GM19240 (cell line): ENCODE data around the gene PDZD2.
"Not testable (repeated sequence)": the region's sequence is repeated elsewhere in the genome, so short reads cannot be mapped to it uniquely, and the experiment has no call there.

Experiments
- DNase-seq: peaks from one replicate; pipeline ENCODE4 v3.0.0; 2011; ENCODE audit warnings: low spot score; ENCODE audit not compliant: insufficient read length

Gene PDZD2

DNA sequence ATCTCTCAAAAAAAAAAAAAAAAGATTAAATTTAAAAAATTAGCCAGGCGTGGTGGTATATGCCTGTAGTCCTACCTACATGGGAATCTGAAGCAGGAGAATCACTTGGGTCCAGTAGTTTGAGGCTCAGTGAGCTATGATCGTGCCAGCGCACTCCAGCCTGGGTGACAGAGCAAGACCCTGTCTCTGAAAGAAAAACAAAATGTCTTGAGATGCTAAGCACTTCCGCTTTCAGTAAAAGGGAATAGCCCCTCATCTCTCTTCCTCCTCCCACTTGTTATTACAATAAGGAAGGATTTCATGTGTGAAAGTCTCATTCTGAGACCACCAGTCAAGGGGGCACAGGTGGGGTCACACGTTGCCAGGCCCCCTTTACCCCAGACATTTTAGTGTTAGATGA lies 455.8 kb downstream of the PDZD2 start:
- DNase-seq: no peak

DNA sequence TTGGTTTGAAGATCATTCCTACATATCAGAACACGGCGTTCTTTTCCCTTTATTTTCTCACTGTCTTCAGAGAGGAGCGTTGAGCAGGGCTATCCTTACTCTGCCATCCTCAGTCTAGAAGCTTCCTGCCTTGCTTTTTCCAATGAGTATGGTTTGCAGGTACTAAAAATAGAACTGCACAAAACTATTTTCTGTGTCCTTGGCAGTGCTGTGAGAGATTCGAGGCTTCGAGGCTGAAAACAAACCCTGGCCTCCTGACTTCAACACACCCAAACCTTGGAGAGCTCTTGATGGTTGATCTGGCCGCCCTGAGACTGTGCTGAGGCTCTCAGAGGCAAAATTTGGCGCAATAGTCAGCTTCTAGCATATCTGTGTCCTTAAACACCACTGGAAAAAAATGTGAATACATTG lies 456.3 kb downstream of the PDZD2 start:
- no peak for DNase-seq

DNA sequence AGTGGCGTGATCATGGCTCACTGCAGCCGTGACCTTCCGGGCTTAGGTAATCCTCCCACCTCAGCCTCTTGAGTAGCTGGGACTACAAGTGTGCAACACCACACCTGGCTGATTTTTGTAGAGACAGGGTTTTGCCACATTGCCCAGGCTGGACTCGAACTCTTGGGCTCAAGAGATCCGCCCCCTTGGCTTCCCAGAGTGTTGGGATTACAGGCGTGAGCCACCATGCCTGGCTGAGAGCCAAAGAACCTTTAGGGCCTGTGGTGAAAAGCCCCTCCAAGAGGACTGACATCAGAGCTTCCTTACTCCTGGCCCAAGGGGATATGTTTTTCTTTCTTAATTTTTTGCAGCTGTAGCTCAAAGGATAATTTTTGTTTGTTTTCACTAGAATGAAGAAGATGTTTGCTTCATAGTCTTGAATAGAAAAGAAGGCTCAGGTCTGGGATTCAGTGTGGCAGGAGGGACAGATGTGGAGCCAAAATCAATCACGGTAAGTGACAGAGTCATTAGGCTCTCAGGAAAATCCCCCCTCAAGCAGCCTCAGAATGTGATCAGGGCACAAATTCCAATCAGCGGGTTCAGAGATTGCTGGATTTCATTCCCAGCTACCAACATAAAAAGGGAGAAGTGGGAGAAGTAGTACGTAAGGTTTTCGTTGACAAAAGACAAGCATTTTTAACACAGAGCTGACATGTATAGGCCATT lies 458.1 kb downstream of the PDZD2 start:
- no peak for DNase-seq

DNA sequence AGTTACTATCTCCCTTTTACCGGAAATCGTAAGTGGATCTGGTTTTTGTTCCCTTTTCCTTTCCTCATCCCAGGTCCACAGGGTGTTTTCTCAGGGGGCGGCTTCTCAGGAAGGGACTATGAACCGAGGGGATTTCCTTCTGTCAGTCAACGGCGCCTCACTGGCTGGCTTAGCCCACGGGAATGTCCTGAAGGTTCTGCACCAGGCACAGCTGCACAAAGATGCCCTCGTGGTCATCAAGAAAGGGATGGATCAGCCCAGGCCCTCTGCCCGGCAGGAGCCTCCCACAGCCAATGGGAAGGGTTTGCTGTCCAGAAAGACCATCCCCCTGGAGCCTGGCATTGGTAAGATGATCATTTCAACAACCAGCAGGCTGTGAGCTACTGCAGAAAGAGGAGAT lies 459.4 kb downstream of the PDZD2 start:
- DNase-seq: no peak

DNA sequence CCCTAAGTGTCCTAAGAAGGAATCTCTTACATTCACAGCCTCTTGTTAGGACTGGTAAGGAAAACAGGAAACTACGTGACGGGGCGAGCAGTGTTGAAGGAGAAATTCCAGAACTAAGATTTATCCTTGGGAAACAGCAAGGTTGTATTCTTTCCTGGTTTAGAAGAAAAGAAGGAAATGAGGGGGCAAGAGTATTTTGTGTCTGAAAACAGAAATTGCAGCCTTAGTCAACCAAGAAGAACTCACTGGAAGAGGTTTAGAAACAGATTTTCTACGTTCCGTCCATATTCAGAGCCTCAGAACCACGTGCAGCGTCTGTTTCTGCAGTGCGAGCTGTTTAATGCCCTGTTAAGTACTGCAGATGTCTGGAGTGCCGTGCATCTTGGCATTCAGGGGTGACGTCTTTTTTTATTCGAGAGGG lies 460.0 kb downstream of the PDZD2 start:
- DNase-seq: no peak

DNA sequence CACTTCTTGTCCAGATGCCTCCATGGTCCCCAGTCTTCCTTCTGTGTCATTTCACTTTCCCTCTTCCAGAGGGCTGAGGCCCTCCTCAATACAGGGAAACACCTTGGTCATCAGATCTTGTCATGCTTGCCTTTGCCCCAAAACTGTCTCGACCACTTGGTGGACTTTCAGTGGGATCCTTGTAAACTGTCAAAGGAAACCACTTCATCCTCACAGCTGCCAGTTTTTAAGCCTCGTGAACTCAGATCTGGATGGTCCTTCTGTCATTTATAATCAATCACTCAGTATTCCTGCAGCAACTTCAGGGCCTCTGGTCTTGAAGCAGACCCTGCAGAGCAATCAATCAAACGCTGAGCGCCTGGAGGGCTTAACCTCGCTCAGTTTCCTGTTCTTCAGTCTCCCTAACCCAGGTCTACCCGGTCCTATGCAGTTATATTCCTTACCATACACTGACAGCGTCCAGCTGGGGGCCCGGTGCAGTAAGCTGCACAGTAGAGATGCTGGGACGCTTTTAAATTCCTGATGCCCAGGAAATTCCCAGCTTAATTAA lies 460.6 kb downstream of the PDZD2 start:
- DNase-seq: no peak

DNA sequence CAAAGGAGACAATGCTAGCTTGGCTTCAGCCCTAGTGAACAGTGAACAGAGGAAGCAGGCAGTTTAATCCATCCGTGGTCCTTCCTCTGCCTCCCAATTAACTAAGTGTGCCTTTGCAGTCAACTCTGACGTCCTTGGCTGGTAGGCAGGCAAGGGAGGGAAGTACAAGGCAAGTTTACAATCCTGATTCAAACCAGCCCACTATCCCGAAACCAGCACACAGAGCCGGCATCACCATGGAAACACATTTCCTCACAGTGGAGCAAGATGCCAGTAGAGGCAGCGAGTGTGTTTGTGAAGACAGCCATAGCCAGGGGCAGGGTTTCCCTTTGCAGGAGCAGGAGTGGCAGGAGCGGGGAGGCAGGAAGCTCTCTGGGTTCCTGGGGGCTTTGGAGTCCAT lies 461.3 kb downstream of the PDZD2 start:
- no peak for DNase-seq

DNA sequence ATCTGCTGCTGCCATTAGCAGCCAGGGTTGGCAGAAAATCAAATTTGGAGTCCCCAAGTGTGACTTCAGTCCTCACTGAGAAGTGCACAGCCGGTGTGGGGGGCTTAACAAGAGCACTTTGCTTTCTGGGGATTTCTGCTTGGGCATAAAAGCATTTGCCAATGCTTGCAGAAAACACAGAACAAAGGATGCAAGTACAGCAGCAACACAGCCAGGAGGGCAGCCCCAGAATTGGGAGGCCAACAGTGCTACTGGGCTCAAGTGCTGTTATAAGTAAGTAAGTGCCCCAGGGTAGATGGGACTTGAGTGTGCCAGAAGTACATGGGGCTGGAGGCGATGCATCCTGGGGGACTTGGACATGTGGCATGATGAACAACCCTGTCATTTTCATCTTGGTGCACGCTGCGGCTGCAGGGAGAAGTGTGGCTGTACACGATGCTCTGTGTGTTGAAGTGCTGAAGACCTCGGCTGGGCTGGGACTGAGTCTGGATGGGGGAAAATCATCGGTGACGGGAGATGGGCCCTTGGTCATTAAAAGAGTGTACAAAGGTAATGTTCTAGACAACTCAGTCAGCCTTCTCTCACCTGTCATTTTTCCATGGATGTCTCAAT lies 461.9 kb downstream of the PDZD2 start:
- DNase-seq: no peak

DNA sequence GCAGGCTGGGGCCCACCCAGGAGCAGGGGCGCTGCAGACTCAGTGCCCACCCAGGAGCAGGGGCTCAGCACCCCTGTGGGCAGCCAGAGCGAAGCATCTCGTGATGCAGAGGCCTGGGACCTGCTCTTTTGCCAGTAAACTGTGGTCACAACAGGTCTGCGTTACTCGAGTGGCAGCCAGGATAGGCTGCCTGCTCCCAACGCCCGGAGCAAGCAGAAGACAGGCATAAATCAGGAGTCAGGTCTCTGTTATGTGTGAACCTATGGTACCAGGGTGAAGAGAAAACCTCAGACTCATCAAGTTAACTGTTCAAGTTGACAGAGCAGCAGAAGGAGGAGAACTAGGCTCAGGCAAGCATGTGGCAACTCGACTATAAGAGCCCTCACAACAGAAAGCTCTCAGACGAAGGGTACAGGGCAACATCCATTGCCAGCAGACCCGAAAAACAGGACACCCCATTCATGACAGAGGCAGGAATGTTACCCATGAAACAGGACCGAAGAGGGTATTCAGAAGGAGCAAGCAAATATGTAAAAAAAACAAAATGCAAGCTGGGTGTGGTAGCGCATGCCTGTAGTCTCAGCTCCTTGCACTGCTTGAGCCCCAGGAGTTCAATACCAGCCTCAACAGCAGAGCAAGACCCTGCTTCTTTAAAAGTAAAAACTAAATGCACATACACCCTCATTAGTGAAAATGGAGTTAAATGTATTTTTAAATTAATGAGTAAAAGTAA lies 463.5 kb downstream of the PDZD2 start:
- no peak for DNase-seq

DNA sequence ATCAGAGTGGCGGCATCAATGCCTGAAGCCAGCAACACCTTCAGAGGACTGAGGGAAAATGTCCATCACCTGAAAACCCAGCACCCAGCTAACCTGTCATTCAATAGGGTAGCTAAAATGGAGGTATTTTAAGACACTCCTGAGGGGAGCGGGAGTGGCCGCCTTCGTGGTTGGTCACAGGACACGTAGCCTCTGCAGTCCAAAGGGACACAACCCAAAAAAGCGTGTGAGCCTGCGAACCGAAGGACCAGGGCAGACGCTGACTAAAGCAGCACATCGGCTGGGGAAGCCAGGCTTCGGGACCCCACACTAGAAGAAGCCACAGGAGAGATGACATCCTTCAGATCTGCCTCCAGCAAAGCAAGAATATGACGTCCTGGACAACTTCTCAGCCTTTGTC lies 464.6 kb downstream of the PDZD2 start:
- no peak for DNase-seq

DNA sequence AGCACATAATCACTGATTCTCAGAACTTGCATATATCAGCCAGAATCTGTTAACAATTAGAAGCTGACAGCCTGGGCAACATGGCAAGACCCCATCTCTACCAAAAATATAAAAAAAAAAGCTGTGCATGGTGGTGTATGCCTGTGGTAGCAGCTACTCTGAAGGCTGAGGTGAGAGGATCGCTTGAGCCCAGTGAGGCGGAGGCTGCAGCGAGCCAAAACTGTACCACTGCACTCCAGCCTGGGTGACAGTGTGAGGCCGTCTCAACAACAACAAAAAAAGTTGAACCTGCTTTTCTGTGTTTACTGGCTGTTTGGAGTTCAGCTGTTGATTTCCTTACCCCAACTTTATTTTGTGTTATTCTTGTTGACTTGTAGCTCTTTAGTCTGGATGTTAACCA lies 468.4 kb downstream of the PDZD2 start:
- DNase-seq: no peak

DNA sequence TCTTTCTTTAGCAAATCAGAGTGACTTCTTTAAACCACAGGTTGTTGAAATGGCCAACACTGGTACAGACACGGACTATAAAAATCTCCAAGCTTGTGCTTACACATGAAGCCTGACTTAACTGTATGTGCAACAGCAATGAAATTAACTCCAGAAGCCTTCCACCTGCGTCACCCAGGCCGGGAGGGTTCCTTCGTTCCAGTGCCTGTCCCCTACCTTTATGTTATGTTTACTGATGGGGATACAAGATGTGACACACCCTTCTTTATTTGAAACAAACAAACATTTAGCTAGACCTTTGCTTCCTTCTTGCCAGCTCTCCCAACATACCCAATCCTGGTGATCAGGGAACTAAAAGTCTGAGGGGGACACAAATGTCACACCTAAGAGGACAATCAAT lies 469.2 kb downstream of the PDZD2 start:
- DNase-seq: no peak

DNA sequence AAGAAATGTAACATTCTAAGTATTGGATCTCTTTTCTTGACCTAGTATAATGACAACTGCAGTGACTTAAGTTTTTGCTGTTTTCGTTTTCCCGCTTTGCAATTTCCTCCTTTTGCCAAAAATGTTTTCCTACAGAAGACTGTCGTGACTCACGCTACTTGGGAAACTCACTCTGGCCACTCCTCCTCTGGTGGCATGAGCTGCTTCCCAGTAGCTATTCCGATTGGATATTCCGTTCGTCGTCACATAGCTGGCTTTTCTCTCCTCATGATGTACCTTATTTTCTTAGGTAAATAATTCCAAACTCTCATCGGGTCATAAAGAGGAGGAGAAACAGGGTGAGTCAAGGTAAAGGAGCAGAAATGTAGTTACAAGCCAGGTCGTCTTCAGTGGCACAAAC lies 470.3 kb downstream of the PDZD2 start:
- DNase-seq: no peak

DNA sequence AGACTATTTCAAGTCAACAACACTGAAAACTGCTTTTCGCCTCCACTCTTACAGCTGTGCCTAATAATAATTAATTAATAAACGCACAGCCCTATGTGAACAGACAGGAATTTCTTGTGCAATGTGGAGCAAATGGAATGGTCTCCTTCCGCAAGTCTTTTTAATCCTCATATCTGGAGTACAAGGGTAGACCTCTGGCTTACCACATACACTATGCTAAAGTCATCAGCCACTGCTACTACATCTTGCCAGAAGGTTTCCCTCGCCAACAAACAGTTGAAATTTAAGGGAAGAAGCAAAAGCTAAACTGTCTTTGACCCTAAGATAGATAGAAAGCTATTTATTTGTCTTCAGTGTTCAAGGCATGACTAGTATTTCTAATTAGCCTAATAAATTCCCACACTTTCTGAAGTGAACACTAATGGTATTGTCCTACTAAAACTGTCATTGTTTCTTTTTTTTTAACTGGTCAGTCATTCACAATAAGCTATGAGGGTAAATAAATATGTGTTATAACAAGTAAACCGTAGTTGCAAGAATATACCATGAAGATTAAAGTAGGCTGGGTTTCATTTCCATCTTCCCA lies 471.3 kb downstream of the PDZD2 start:
- no peak for DNase-seq

DNA sequence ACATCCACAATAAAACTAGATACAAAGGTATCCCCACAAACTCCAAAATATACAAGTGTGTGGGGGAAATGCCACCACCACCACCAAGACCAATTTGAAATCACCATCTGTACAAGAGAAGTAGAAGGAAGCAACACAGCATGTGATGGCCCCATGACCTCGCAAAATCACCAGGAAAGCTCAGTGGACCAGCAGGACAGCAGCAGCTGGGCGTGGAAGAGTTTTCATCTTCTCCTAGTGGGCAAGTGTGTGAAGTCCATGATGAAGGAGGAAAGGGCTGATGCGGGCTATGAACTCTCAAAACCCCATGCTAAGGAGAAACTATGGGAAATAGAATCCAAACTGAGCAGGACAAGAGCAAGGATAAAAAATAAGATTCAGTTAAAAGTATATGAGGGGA lies 477.1 kb downstream of the PDZD2 start:
- no peak for DNase-seq

DNA sequence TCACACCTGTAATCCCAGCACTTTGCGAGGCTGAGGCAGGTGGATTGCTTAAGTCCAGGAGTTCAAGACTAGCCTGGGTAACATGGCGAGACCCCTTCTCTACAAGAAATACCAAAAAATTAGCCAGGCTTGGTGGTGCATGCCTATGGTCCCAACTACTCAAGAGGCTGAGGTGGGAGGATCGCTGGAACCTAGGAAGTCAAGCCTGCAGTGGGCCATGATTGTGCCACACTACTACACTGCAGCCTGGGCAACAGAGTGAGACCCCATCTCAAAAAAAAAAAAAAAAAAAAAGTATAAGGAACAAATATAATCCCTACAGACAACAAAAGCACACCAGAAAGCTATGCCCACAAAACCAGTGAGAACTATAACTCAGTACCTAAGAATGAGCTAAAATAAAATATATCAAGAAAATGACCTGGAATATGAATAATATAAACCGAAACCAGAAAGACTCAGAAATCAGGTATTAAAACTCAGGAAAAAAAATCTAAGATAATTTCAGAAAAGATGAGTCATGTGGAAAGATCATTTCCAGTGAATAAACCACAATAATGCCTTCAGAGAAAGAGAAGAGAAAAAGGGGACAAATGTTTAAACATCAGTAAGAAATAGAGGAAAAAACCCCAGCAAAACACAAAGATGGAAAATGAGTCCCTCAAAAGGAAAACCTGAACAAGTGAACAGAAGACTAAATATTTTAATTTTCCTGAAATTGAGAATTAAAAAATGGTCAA lies 477.8 kb downstream of the PDZD2 start:
- DNase-seq: no peak

DNA sequence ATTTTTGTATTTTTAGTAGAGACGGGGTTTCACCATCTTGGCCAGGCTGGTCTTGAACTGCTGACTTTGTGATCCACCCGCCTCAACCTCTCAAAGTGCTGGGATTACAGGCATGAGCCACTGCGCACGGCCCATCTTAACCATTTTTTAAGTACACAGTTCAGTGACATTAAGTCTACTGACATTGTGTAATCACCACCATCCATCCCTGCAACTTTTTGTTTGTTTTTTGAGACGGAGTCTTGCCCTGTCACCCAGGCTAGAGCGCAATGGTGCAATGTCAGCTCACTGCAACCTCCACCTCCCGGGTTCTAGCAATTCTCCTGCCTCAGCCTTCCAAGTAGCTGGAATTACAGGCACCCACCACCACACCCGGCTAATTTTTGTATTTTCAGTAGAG lies 480.0 kb downstream of the PDZD2 start:
- DNase-seq: not testable (repeated sequence)

DNA sequence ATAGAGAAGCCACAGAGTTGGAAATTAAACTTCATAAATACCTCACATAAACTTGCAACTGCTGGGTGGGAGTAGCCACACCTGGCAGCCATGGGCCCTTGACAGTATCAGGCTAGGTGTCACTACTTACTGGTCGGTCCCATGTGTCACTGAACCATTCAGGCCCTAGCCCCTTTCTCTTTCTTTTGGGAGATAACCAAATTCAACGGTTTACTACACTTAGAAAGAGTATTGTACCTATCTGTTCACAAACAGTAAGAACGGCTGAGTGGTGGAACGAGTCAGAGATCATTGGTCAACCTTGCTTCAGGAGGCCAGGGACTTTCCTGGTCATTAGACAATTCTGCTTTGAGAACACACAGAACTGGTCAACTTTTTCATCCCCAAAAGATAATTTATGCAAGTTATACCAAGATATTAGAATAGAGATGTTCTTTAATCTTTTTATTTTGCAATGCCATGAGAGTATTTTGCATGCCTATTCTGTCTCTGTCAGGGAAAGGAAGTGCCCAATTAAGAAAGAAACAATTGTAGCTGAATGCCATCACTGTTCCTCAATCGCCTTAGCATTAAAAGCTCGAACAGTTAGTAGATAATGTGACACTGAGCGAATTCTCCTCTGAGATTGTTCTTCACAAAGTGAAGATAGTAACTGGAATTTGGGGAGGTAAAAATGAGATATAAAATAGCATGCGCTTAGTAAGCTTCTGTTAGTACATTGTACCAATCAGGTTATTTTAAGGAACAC lies 484.3 kb downstream of the PDZD2 start:
- no peak for DNase-seq

DNA sequence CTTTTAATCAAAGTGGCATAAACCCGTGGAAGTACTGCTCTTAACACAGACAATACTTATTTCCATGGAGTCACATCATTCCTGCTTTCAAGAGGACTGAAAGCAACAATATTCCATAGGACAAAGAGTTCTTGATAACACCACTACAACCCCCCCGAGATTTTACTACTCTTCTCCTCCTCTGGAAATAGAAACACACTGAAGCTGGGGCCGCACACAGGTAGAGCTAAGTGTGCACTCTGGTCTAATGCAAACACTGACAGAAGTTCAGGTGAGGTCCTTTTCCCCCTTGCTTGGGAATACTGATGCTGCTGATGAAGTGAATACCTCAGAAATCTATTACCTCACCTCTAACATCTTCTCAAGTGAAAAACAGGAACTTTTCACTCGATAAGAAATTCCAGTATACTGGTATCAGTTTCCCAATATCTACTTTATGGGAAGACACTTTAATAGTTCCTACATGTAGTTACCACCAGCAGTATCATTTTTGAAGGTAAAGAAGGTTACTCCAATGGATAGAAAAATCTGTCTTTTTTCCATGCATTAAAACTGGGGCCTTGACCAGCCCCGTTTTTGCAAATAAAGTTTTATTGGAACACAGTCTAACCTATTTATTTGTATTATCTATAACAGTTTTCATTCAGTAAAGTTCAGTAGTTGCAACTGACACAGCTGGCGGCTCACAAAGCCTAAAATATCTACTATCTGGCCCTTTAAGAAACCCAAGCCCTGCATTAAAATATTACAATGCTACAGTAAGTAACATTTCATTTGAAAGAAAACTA lies 485.2 kb downstream of the PDZD2 start:
- DNase-seq: no peak

DNA sequence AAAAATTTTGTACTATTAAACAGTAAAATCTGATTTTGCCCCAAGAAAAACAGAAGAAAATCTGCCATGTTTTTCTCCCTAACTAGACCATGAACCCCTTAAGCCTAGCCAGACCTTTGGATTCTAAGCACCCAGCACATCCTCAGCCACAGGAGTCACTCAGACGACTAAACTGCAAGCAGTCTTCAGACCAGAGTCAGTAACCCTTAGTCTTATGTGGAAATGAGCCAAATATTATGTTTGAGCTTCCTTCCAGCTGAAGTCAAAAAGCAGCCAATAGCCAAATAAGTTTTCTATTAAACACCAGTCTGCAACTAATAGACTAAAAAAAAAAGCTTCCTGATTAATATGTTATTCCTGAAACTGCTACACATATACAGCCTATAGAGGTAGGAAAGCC lies 487.8 kb downstream of the PDZD2 start:
- DNase-seq: no peak
